Erythroblast (primary cell): ENCODE data around the gene CUL1.

Source experiments
- DNase-seq, 2 experiments: peaks; one replicate each; lab custom pipeline; 2025; lab: John Stamatoyannopoulos, UW
- GATA1 ChIP-seq: IDR thresholded peaks from 2 replicates; pipeline ENCODE4 v1.6.1; 2011; ENCODE audit warnings: low read depth, mild to moderate bottlenecking, control low read depth, low read length, moderate library complexity
- POLR2A ChIP-seq: IDR thresholded peaks from 2 replicates; pipeline ENCODE4 v1.6.1; 2011; ENCODE audit warnings: mild to moderate bottlenecking, low read length

CUL1 gene

GRCh38 chr7:148684289-148684830 is 14.3 kb upstream of the CUL1 start:
- TF ChIP-seq GATA1, result no peak
- TF ChIP-seq POLR2A, result no peak
- DNase-seq, result no peak

DNA sequence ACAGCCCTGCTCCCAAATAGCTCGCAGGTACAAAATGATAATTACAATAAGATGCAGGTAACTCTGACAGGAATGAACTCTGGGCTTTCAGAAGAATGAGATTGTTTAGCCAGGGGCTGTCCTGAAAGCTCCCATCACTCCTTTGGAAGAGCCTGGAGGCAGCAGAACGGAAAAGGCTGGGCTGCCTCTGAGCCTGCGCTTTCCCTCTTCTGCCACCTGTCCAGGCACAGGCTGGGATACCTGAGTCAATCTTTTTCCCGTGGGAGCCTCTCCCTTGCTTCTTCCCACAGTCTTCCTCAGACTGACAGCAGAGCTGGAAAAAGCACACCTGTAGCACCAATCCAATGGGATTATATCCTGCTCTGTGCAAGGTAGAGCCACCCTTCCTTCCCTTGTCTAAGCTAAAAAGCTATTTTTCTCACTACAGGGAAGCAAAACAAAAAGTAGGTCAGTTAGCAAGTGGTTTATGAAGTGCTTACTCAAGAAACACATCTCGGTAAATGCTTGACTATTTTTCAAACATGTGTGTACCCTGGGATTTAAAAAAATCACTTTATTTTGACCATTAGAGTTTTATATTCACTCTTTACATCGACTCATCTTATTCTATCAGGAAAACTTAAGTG is 12.3 kb upstream of the CUL1 start:
- no peak for DNase-seq
- no peak for TF ChIP-seq POLR2A
- TF ChIP-seq GATA1, result no peak

- DNase-seq, result no peak
- TF ChIP-seq GATA1, result no peak
- TF ChIP-seq POLR2A, result no peak
These were observed 11.1 kb upstream of the CUL1 start for GRCh38 chr7:148687555-148687954.

DNA sequence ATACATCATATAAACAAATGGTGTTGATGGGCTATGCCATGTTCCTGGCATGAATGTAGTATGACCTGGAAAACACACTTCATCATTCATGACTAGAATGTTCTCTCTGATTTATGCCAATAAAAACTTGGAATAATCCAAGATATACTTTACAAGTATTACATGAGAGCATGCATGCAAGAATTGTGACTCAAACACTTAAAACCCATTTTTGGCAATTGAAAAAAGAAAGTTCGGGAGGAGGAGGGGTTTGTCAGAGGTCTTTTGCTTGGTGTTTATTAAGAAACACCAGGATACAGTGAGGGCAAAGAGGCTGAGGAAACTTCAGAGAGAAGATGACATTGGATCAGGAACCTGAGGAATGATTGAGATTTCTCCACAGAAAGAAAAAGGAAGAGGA is 10.2 kb upstream of the CUL1 start:
- no peak for DNase-seq
- TF ChIP-seq GATA1, result no peak
- TF ChIP-seq POLR2A, result no peak

DNA sequence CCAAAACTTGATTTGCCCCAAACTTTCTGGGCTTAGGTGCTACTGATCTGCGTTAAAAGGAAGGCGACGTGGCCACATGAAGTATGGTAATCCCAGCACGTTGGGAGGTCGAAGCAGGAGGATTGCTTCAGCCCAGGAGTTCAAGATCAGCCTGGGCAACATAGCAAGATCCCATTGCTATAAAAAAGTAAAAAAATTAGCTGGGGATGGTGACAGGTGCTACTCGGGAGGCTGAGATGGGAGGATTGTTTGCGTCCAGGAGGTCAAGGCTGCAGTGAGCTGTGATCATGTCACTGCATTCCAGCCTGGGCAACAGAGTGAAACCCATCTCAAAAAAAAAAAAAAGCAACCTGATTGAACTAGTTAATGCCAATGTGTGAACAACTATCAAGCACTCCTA is 5.1 kb upstream of the CUL1 start:
- no peak for DNase-seq
- TF ChIP-seq POLR2A, result no peak
- no peak for TF ChIP-seq GATA1

DNA sequence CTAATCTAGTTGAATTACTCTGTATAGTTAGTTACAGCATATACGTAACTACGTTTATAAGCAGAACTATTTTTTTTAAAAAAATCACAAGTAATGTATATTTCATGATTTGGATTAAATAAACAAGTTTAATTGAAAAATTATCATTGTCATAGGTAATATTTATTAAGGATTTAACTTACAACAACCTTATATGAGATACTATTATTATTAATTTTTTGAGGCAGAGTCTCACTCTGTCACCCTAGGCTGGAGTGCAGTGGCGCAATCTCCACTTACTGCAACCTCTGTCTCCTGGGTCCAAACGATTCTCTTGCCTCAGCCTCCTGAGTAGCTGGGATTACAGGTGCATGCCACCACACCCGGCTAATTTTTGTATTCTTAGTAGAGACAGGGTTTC is 4.1 kb upstream of the CUL1 start:
- DNase-seq, result no peak
- TF ChIP-seq GATA1 (no peak), POLR2A (no peak)

DNA sequence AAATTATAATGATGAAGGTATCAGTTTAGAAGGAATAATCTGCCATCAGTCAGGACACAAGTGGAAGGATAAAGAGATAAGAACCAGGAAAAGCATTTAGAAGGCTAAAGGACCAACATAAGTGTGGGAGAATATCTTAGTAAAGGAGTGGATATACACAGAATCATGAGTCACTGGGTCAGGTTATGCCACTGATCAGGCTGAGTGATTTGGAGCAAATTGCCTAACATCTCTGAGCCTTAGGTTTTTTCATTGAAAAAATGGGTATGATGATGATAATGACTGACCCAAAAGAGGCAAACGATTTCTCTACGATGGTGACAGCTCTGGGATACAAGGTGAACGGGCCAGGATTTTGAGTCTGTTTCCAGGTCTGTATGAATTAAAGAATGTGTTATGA is 2.8 kb upstream of the CUL1 start:
- DNase-seq, result peak in 1 of 2 experiments; percentile 23

GRCh38 chr7:148696787-148697186 is 1.9 kb upstream of the CUL1 start:
- no peak for DNase-seq
- TF ChIP-seq POLR2A (no peak), GATA1 (no peak)

More for the DNA sequence above, 2.8 kb upstream of the CUL1 start:
- TF ChIP-seq GATA1 (no peak), POLR2A (no peak)

GRCh38 chr7:148697256-148698006 is 1.3 kb upstream of the CUL1 start:
- TF ChIP-seq POLR2A (no peak), GATA1 (no peak)
- DNase-seq, result peak; percentile 39 to 41

- TF ChIP-seq POLR2A (no peak), GATA1 (no peak)
These were observed 701 bp upstream of the CUL1 start for GRCh38 chr7:148698007-148698396.

DNA sequence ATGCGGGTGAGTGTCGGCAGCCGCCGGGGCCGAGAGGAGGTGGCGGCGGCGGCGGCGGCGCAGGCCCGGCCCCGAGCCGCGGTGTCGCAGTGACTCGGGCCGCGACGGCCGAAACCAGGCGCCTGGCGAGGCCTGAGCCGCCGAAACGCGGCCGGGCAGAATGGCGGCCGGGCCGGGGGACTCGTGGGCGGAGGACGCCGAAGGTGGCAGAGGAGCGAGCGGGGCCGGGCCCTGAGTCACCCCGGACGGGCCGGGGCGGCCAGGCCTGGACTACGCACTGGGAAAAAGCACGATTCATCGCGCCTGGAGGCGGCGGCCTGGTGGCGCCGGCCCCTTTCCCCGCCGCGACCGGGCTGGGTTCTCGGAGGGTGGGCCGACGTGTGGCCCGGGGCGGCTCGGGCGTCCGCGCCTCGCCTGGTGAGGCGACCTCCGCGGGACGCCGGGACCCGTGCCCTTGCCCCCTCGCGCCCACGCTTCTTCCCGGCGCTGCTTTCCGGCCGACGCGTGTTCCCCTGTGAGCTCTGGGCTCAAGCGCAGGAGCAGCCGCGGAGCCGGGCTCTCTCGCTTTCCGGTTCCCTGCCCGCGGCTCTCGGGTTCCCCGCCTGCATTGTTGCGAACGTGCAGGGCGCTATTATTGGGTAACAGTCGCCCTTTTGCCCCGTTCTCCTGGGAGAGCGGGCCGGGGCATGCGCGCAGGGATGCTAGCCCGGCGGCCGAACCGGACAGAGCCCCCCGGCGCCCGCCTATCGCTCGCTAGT is 500 bp downstream of the CUL1 start:
- TF ChIP-seq POLR2A (peak; percentile 57), GATA1 (no peak)
- DNase-seq, result peak; percentile 79 to 89

More at GRCh38 chr7:148698007-148698396, 701 bp upstream of the CUL1 start:
- DNase-seq, result peak; percentile 60 to 67

GRCh38 chr7:148699782-148700629 is 1.3 kb downstream of the CUL1 start:
- peak; percentile 61 to 71 for DNase-seq

DNA sequence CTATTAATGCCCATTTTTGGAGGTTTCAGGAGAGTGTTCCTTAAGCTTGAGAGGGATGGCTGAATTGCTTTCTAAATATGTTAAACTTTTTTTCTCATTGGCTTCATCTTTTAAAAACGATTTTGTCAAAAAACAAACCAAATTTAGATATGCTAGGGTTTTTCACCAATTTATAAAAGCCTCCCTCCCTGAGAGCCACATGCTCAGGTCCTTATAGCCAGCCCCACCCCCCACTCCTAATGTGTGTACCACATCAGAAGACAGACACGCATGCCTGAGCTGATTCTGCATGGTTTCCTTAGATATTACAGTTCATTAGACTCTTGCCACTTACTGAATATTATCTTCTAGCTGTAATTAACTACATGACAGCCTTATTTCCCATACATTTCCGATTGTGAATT is 2.0 kb downstream of the CUL1 start:
- TF ChIP-seq GATA1, result no peak
- TF ChIP-seq POLR2A, result no peak
- peak; percentile 73 to 82 for DNase-seq

More at GRCh38 chr7:148699782-148700629, 1.3 kb downstream of the CUL1 start:
- TF ChIP-seq POLR2A, result no peak
- no peak for TF ChIP-seq GATA1
